Measurements from ENCODE around the gene SEMA5A. TPM values are rescaled to one million over a fixed set of nuclear protein-coding genes. Genes with fewer than 3 reads are reported as not detected.

SEMA5A gene
- total RNA-seq, 1 donor from 2014 or later = 13.8 TPM

- H3K4me1 ChIP-seq (ENCODE audit: insufficient read depth, low read length) = peaks cover 22% of the 10 kb centered on the region
- TF ChIP-seq EZH2 (IDR thresholded peaks at IDR 0.05; ENCODE audit: insufficient read depth, low read length) = no peak
- no peak for TF ChIP-seq CTCF (IDR thresholded peaks at IDR 0.05; ENCODE audit: insufficient read depth, low read depth, low read length)
- no peaks in the 10 kb centered on the region for H3K36me3 ChIP-seq (ENCODE audit: insufficient read depth, low read length)
- FAIRE-seq = peak; percentile 39
- no peak for DNase-seq (ENCODE audit: low read depth)
- no peak overlapping the region for H3K9ac ChIP-seq (ENCODE audit: low read length)
- no peak overlapping the region for H2AFZ ChIP-seq (ENCODE audit: low read depth, low read length)
- H3K27me3 ChIP-seq (ENCODE audit: insufficient read depth, low read length) = no peaks in the 10 kb centered on the region
- no peaks in the 10 kb centered on the region for H3K9me3 ChIP-seq (ENCODE audit: insufficient read depth, low read depth, low read length)
- H3K27ac ChIP-seq (ENCODE audit: low read depth, low read length) = peak overlapping the region; percentile 36
- Mint-ChIP-seq H3K4me3 (ENCODE audit: unreplicated experiment) (no peak overlapping the region), H3K27ac (ENCODE audit: unreplicated experiment) (no peak overlapping the region), H3K9me3 (ENCODE audit: unreplicated experiment) (peaks cover 6% of the 10 kb centered on the region), H3K27me3 (ENCODE audit: low read depth, unreplicated experiment) (no peaks in the 10 kb centered on the region), H3K36me3 (ENCODE audit: low read depth, unreplicated experiment) (no peaks in the 10 kb centered on the region), H3K4me1 (ENCODE audit: low read depth, unreplicated experiment) (peaks cover 17% of the 10 kb centered on the region)
- no peaks in the 10 kb centered on the region for H4K20me1 ChIP-seq (ENCODE audit: insufficient read depth, low read length)
- peaks cover 2% of the 10 kb centered on the region for H3K79me2 ChIP-seq (ENCODE audit: insufficient read depth, low read length)
- H3K4me2 ChIP-seq (ENCODE audit: low read length) = peak overlapping the region; percentile 58
- H3K4me3 ChIP-seq (ENCODE audit: insufficient read depth, low read depth, low read length) = peak overlapping the region; percentile 16
Measured at GRCh38 chr5:9439531-9440292, 106.2 kb downstream of the SEMA5A start.

DNA sequence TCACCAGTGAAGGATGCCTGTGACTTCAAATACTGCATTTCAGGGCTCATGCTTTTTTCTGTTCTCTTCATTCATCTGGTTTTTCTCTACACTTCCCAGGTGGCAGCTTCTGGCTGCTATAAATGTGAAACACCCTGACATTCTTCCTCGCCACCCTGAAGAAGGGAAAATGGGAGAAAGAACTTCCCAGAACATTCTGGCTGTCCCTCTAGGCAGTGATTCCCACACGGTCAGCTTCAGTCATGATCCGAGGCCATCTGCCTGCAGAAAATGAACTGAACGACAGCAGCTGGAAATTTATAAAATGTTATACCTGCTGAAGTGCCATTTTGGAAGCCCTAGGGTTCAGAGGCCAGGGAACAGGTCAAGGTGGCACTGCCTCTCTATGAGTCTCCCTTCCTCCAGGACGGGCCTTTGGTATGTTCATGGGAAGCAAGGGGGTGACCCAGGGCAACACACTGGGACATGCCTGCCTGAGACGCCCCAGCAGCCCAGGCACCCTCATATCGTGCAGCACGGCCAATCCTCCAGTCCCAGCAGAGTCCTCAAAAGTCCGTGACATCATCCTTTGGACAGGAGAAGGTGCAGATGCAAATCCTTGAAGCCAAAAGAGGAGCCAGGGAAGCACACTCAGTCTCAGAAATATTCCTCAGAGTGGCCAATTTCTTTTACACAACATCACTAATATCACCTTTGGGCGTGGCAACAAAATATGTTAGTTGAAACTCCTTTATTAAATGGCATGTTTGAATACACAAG, 107.1 kb downstream of the SEMA5A start:
- FAIRE-seq (no peak), DNase-seq (ENCODE audit: low read depth) (no peak)
- Mint-ChIP-seq H3K27ac (ENCODE audit: unreplicated experiment) (no peak overlapping the region), H3K9me3 (ENCODE audit: unreplicated experiment) (peaks cover 2% of the 10 kb centered on the region), H3K4me1 (ENCODE audit: low read depth, unreplicated experiment) (peaks cover 17% of the 10 kb centered on the region), H3K4me3 (ENCODE audit: unreplicated experiment) (no peak overlapping the region), H3K36me3 (ENCODE audit: low read depth, unreplicated experiment) (no peaks in the 10 kb centered on the region), H3K27me3 (ENCODE audit: low read depth, unreplicated experiment) (no peaks in the 10 kb centered on the region)
- Histone ChIP-seq H3K27ac (ENCODE audit: low read depth, low read length) (no peak overlapping the region), H3K9me3 (ENCODE audit: insufficient read depth, low read depth, low read length) (no peaks in the 10 kb centered on the region), H3K4me1 (ENCODE audit: insufficient read depth, low read length) (peaks cover 22% of the 10 kb centered on the region), H3K36me3 (ENCODE audit: insufficient read depth, low read length) (no peaks in the 10 kb centered on the region), H3K4me2 (ENCODE audit: low read length) (no peak overlapping the region), H2AFZ (ENCODE audit: low read depth, low read length) (no peak overlapping the region), H3K27me3 (ENCODE audit: insufficient read depth, low read length) (no peaks in the 10 kb centered on the region), H3K4me3 (ENCODE audit: insufficient read depth, low read depth, low read length) (no peak overlapping the region), H3K9ac (ENCODE audit: low read length) (no peak overlapping the region), H4K20me1 (ENCODE audit: insufficient read depth, low read length) (no peaks in the 10 kb centered on the region), H3K79me2 (ENCODE audit: insufficient read depth, low read length) (peaks cover 2% of the 10 kb centered on the region)
- TF ChIP-seq CTCF (IDR thresholded peaks at IDR 0.05; ENCODE audit: insufficient read depth, low read depth, low read length) = no peak
- TF ChIP-seq EZH2 (IDR thresholded peaks at IDR 0.05; ENCODE audit: insufficient read depth, low read length) = no peak

Data from astrocyte (in vitro differentiated cells and primary cell).